Measurements from ENCODE around the gene THAP4. TPM values are rescaled to one million over a fixed set of nuclear protein-coding genes. Genes with fewer than 3 reads are reported as not detected.

Gene THAP4
- polyA plus RNA-seq, 1 donor (not counting 4 experiments of a cell fraction or from before 2014, with no cell fraction given) = 30.3 TPM

DNA sequence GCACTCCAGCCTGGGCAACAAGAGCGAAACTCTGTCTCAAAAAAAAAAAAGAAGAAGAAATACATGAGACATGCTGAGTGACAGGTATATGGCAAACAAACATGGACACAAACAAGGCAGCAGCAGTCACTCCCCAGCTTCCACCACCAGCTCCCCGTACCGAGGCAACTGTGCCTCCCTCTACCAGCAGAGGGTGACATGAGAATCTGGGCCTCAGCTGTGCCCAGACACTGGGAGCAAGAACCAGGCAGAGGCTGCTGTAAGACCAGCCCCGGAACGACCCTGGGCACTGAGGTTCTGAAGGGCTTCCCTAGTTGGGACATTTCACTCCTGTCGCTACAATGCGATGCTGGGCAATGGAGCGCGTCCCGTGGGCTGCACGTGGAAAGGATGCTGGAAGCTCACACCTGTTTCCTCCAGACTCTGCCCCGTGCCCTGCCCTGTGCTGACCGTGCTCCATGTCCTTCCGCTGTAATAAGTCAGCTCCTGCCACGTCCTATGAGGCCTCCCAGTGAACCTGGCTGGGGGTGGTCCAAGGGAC lies 41.3 kb downstream of the THAP4 start:
- H2AFZ ChIP-seq (ENCODE audit: control insufficient read depth, low read length) = no peak overlapping the region
- TF ChIP-seq, protein P1, sequence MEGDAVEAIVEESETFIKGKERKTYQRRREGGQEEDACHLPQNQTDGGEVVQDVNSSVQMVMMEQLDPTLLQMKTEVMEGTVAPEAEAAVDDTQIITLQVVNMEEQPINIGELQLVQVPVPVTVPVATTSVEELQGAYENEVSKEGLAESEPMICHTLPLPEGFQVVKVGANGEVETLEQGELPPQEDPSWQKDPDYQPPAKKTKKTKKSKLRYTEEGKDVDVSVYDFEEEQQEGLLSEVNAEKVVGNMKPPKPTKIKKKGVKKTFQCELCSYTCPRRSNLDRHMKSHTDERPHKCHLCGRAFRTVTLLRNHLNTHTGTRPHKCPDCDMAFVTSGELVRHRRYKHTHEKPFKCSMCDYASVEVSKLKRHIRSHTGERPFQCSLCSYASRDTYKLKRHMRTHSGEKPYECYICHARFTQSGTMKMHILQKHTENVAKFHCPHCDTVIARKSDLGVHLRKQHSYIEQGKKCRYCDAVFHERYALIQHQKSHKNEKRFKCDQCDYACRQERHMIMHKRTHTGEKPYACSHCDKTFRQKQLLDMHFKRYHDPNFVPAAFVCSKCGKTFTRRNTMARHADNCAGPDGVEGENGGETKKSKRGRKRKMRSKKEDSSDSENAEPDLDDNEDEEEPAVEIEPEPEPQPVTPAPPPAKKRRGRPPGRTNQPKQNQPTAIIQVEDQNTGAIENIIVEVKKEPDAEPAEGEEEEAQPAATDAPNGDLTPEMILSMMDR (optimal IDR thresholded peaks at IDR 0.05 in 1 of 3, IDR thresholded peaks at IDR 0.05 in 1 of 3, conservative IDR thresholded peaks at IDR 0.05 in 1 of 3; ENCODE audit: extremely low read depth in 1 of 3, insufficient read depth in 2 of 3, low read length in 3 of 3) = peak; percentile 16 to 53 (median 43)
- TF ChIP-seq EZH2 (IDR thresholded peaks at IDR 0.05; ENCODE audit: low read length) = no peak
- no peak overlapping the region for H3K4me2 ChIP-seq (ENCODE audit: control insufficient read depth, extremely low read depth, insufficient read depth, low read depth, low read length)
- H3K4me3 ChIP-seq (ENCODE audit: control insufficient read depth in 2 of 3, extremely low read depth in 1 of 3, insufficient read depth in 2 of 3, low read depth in 1 of 3, low read length in 3 of 3) = no peak overlapping the region
- H3K9me1 ChIP-seq (ENCODE audit: control insufficient read depth, extremely low read depth, insufficient read depth, low read length) = no peaks in the 10 kb centered on the region
- no peaks in the 10 kb centered on the region for H3K4me1 ChIP-seq (ENCODE audit: control insufficient read depth, extremely low read depth, insufficient read depth, low read length)
- H3K36me3 ChIP-seq (ENCODE audit: control insufficient read depth in 2 of 2, extremely low read depth in 1 of 2, insufficient read depth in 2 of 2, low read length in 2 of 2) = peaks cover 4 to 12% of the 10 kb centered on the region in 2 experiments
- dilution Hi-C loops (cut with MboI; ENCODE audit: extremely low pct_ligation_motif_present, low sequenced_read_pairs) = loop anchor here (25.0 kb wide), 1 partner anchor 108 kb away; no protein-coding TSS in a partner anchor
- no peak overlapping the region for H3K9ac ChIP-seq (ENCODE audit: control insufficient read depth, extremely low read depth, insufficient read depth, low read length)
- FAIRE-seq (no peak), DNase-seq (ENCODE audit: low read depth, low spot score) (no peak)
- H3K79me2 ChIP-seq (ENCODE audit: control insufficient read depth, insufficient read depth, low read length) = no peaks in the 10 kb centered on the region
- H3K27ac ChIP-seq (ENCODE audit: control insufficient read depth, insufficient read depth, low read length) = no peak overlapping the region
- peaks cover under 1% of the 10 kb centered on the region for H3K9me3 ChIP-seq (ENCODE audit: control insufficient read depth, low read depth, low read length)
- no peaks in the 10 kb centered on the region for H3K27me3 ChIP-seq (ENCODE audit: control insufficient read depth, extremely low read depth, insufficient read depth, low read length)
- H4K20me1 ChIP-seq (ENCODE audit: control insufficient read depth, extremely low read depth, insufficient read depth, low read length) = no peaks in the 10 kb centered on the region

DNA sequence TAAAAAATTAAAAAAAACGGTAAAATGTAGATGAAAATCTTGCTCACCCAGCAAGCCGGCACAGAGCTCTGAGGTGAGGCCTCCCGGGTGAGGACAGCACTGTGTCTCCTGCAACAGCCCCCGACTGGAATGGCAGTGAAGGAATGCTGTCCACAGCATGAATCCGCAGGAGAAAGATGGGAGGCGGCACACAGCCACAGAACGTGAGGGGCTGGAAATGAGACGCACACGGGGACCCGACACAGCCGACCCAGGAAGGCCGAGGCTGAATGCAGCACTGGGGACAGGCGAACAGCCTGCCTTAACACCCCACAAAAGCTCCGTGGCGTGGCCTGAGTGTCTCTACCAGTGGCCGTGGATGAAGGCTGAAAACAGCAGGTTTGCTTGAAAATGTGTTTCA lies 43.7 kb downstream of the THAP4 start:
- Histone ChIP-seq H3K9me1 (ENCODE audit: control insufficient read depth, extremely low read depth, insufficient read depth, low read length) (no peaks in the 10 kb centered on the region), H3K79me2 (ENCODE audit: control insufficient read depth, insufficient read depth, low read length) (no peaks in the 10 kb centered on the region), H3K27me3 (ENCODE audit: control insufficient read depth, extremely low read depth, insufficient read depth, low read length) (no peaks in the 10 kb centered on the region), H3K9ac (ENCODE audit: control insufficient read depth, extremely low read depth, insufficient read depth, low read length) (no peak overlapping the region), H2AFZ (ENCODE audit: control insufficient read depth, low read length) (no peak overlapping the region), H3K4me2 (ENCODE audit: control insufficient read depth, extremely low read depth, insufficient read depth, low read depth, low read length) (no peak overlapping the region), H3K9me3 (ENCODE audit: control insufficient read depth, low read depth, low read length) (peaks cover 2% of the 10 kb centered on the region), H3K27ac (ENCODE audit: control insufficient read depth, insufficient read depth, low read length) (no peak overlapping the region), H4K20me1 (ENCODE audit: control insufficient read depth, extremely low read depth, insufficient read depth, low read length) (no peaks in the 10 kb centered on the region), H3K36me3 (ENCODE audit: control insufficient read depth in 2 of 2, extremely low read depth in 1 of 2, insufficient read depth in 2 of 2, low read length in 2 of 2) (peaks cover 4 to 12% of the 10 kb centered on the region in 2 experiments), H3K4me1 (ENCODE audit: control insufficient read depth, extremely low read depth, insufficient read depth, low read length) (no peaks in the 10 kb centered on the region), H3K4me3 (ENCODE audit: control insufficient read depth in 2 of 3, extremely low read depth in 1 of 3, insufficient read depth in 2 of 3, low read depth in 1 of 3, low read length in 3 of 3) (no peak overlapping the region)
- FAIRE-seq (no peak), DNase-seq (ENCODE audit: low read depth, low spot score) (no peak)
- dilution Hi-C loops (cut with MboI; ENCODE audit: extremely low pct_ligation_motif_present, low sequenced_read_pairs) = loop anchor here (25.0 kb wide), 1 partner anchor 106 kb away; no protein-coding TSS in a partner anchor
- no peak for TF ChIP-seq EZH2 (IDR thresholded peaks at IDR 0.05; ENCODE audit: low read length)
- TF ChIP-seq, protein P1 (optimal IDR thresholded peaks at IDR 0.05 in 1 of 3, IDR thresholded peaks at IDR 0.05 in 1 of 3, conservative IDR thresholded peaks at IDR 0.05 in 1 of 3; ENCODE audit: extremely low read depth in 1 of 3, insufficient read depth in 2 of 3, low read length in 3 of 3) = no peak

All from keratinocyte (primary cell).